Fibroblast of lung (primary cell): Measurements from ENCODE around the gene KCNK2. TPM values are rescaled to one million over a fixed set of nuclear protein-coding genes. Genes with fewer than 3 reads are reported as not detected.

Source experiments
- DNase-seq, 2 donors: peaks; one replicate each; pipeline versions ENCODE4 v3.0.0 to v3.0.0-alpha.2; 2010; ENCODE audit warnings: low read depth in 2 of 2
- H2AFZ ChIP-seq: 2 replicates; pipeline ENCODE4 v1.5.1; 2012; ENCODE audit warnings: low read length, control low read depth, inconsistent platforms
- H3K27ac ChIP-seq: 2 replicates; pipeline ENCODE4 v1.5.1; 2011; ENCODE audit warnings: low read length, control low read depth; ENCODE audit not compliant: insufficient read depth
- H3K27me3 ChIP-seq: 2 replicates; pipeline ENCODE4 v1.5.1; 2011; ENCODE audit warnings: mild to moderate bottlenecking, low read length; ENCODE audit not compliant: control insufficient read depth, insufficient read depth
- H3K36me3 ChIP-seq: 2 replicates; pipeline ENCODE4 v1.5.1; 2011; ENCODE audit warnings: low read length; ENCODE audit not compliant: control insufficient read depth, insufficient read depth
- H3K4me1 ChIP-seq: 2 replicates; pipeline ENCODE4 v1.5.1; 2011; ENCODE audit warnings: low read length; ENCODE audit not compliant: control insufficient read depth, insufficient read depth; ENCODE audit errors: extremely low read depth
- H3K4me2 ChIP-seq: 2 replicates; pipeline ENCODE4 v1.5.1; 2011; ENCODE audit warnings: low read length, control low read depth; ENCODE audit not compliant: insufficient read depth; ENCODE audit errors: extremely low read depth
- H3K4me3 ChIP-seq, 4 experiments: fragments of 200-600 bp in 1 of 4; sonication (generic) in 1 of 4; replicated peaks in 1 of 4; 2 replicates each; pipeline ENCODE4 v1.5.1; 2011 to 2016; ENCODE audit warnings: low read length in 4 of 4, low read depth in 3 of 4, mild to moderate bottlenecking in 3 of 4, control low read depth in 2 of 4, inconsistent platforms in 1 of 4, mixed read lengths in 1 of 4; ENCODE audit not compliant: insufficient read depth in 1 of 4; ENCODE audit errors: control extremely low read depth in 1 of 4
- H3K79me2 ChIP-seq: 2 replicates; pipeline ENCODE4 v1.5.1; 2012; ENCODE audit warnings: mild to moderate bottlenecking, low read length, inconsistent platforms; ENCODE audit not compliant: control insufficient read depth, insufficient read depth
- H3K9ac ChIP-seq: 2 replicates; pipeline ENCODE4 v1.5.1; 2011; ENCODE audit warnings: mild to moderate bottlenecking, low read length, control low read depth; ENCODE audit not compliant: insufficient read depth
- H3K9me3 ChIP-seq: 2 replicates; pipeline ENCODE4 v1.5.1; 2012; ENCODE audit warnings: low read depth, low read length; ENCODE audit not compliant: control insufficient read depth, insufficient read depth
- H4K20me1 ChIP-seq: 2 replicates; pipeline ENCODE4 v1.5.1; 2011; ENCODE audit warnings: low read length; ENCODE audit not compliant: control insufficient read depth, insufficient read depth; ENCODE audit errors: extremely low read depth
- EZH2 ChIP-seq: IDR thresholded peaks from 2 replicates; pipeline ENCODE4 v1.5.1; 2012; ENCODE audit warnings: low read length, control low read depth, mild to moderate bottlenecking; ENCODE audit errors: missing control alignments
- polyA plus RNA-seq, 2 donors: library from polyadenylated mRNA; depleted of rRNA in 1 of 2; stranded (reverse) in 1 of 2; unstranded in 1 of 2; fragments of >200 nt; gene quantifications; 2 replicates each; pipeline ENCODE4 v1.2.1, GENCODE V29; 2011 to 2012; ENCODE audit warnings: missing spikeins in 1 of 2
- total RNA-seq: library from RNA; depleted of rRNA; stranded (reverse); fragments of >200 nt; gene quantifications from 2 replicates; pipeline ENCODE4 v1.2.1, GENCODE V29; 2014
- TF ChIP-seq, protein P1 (sequence below), 2 donors: IDR thresholded peaks in 1 of 2; conservative IDR thresholded peaks in 1 of 2; 1 replicate in 1 of 2; 2 replicates in 1 of 2; pipeline ENCODE4 v1.5.1; 2011 to 2012; ENCODE audit warnings: low read length in 2 of 2, control low read depth in 1 of 2, inconsistent platforms in 1 of 2, low read depth in 1 of 2, mild to moderate bottlenecking in 1 of 2

The KCNK2 gene
- total and polyA plus RNA-seq, 2 donors (not counting 1 experiment from before 2014, with no cell fraction given) = 6.4 to 25.6 TPM

DNA sequence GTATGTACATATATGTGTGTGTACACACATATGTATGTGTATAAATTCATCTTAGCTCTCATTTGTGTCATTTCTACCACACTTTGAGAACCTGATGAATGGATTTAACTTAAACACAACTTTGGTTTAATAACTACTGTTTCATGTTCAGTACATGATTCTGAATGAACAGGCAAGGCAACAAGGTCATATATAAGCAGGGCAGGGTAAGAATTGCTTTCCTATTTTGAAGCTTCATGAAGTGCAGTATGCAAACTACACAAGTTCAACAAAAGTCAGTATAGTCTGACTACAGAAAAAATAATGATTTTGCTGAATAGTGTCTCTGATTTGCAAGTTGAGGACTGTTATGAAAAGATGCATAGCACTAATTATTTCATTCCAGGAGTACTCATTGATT lies 127.6 kb downstream of the KCNK2 start:
- no peak overlapping the region for H3K9ac ChIP-seq
- no peak overlapping the region for H3K27ac ChIP-seq
- H2AFZ ChIP-seq = no peak overlapping the region
- H3K79me2 ChIP-seq = no peaks in the 10 kb centered on the region
- no peaks in the 10 kb centered on the region for H4K20me1 ChIP-seq
- no peaks in the 10 kb centered on the region for H3K27me3 ChIP-seq
- H3K4me3 ChIP-seq = no peak overlapping the region
- H3K9me3 ChIP-seq = no peaks in the 10 kb centered on the region
- H3K4me1 ChIP-seq = no peaks in the 10 kb centered on the region
- H3K36me3 ChIP-seq = no peaks in the 10 kb centered on the region
- no peak overlapping the region for H3K4me2 ChIP-seq
- no peak for DNase-seq
- TF ChIP-seq EZH2 = no peak
- TF ChIP-seq, protein P1, sequence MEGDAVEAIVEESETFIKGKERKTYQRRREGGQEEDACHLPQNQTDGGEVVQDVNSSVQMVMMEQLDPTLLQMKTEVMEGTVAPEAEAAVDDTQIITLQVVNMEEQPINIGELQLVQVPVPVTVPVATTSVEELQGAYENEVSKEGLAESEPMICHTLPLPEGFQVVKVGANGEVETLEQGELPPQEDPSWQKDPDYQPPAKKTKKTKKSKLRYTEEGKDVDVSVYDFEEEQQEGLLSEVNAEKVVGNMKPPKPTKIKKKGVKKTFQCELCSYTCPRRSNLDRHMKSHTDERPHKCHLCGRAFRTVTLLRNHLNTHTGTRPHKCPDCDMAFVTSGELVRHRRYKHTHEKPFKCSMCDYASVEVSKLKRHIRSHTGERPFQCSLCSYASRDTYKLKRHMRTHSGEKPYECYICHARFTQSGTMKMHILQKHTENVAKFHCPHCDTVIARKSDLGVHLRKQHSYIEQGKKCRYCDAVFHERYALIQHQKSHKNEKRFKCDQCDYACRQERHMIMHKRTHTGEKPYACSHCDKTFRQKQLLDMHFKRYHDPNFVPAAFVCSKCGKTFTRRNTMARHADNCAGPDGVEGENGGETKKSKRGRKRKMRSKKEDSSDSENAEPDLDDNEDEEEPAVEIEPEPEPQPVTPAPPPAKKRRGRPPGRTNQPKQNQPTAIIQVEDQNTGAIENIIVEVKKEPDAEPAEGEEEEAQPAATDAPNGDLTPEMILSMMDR (conservative IDR thresholded peaks at IDR 0.05 in 1 of 2, IDR thresholded peaks at IDR 0.05 in 1 of 2; ENCODE audit: low read depth in 1 of 2, low read length in 2 of 2) = no peak

DNA sequence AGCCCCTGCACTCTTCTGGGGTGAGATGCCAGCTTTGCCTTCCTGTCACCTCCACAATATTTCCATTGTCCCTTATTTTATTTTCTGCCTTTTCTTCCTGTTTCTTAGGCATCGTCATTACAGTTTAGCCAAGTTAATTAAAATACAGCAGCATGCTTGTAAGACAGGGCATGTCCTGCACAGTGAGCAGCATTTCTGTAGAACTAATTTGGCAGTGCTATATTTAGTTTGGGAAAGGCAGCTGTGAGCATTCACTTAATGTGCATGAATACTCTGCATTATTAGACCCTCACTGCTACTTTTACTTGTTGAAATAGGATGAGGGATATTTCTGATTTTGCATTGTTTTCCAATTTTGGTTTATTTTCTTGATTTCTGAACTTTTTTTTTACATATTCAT lies 133.3 kb downstream of the KCNK2 start:
- TF ChIP-seq, protein P1 (conservative IDR thresholded peaks at IDR 0.05 in 1 of 2, IDR thresholded peaks at IDR 0.05 in 1 of 2; ENCODE audit: low read depth in 1 of 2, low read length in 2 of 2) = no peak
- H3K4me3 ChIP-seq = no peak overlapping the region
- H3K79me2 ChIP-seq = no peaks in the 10 kb centered on the region
- H3K4me2 ChIP-seq = no peak overlapping the region
- H3K4me1 ChIP-seq = no peaks in the 10 kb centered on the region
- no peak overlapping the region for H3K27ac ChIP-seq
- no peak for DNase-seq
- no peak overlapping the region for H3K9ac ChIP-seq
- no peaks in the 10 kb centered on the region for H3K27me3 ChIP-seq
- H2AFZ ChIP-seq = no peak overlapping the region
- H3K36me3 ChIP-seq = no peaks in the 10 kb centered on the region
- no peaks in the 10 kb centered on the region for H3K9me3 ChIP-seq
- H4K20me1 ChIP-seq = no peaks in the 10 kb centered on the region

DNA sequence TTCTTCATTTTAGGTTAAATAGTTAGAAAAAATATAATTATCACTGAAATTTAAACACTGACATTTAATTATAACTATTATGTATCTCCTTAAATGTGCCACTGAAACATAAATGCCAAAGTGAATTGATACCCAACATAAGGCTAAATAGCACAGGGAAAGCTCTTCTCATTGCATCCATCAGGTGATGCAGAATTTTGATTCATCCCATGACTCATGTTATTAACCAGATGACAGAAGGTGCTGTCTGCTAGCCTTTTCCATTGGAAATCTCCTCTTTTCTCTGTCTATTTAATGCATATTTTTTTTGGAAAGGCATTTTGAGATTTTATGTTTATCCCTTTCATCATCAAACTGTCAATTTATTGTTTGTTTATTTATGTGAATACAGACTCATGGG lies 136.8 kb downstream of the KCNK2 start:
- Histone ChIP-seq H4K20me1 (no peaks in the 10 kb centered on the region), H2AFZ (no peak overlapping the region), H3K9ac (no peak overlapping the region), H3K27me3 (no peaks in the 10 kb centered on the region), H3K9me3 (no peaks in the 10 kb centered on the region), H3K4me1 (no peaks in the 10 kb centered on the region), H3K4me2 (no peak overlapping the region), H3K27ac (no peak overlapping the region), H3K36me3 (no peaks in the 10 kb centered on the region), H3K79me2 (no peaks in the 10 kb centered on the region), H3K4me3 (no peak overlapping the region)
- TF ChIP-seq EZH2 = no peak
- TF ChIP-seq, protein P1 (conservative IDR thresholded peaks at IDR 0.05 in 1 of 2, IDR thresholded peaks at IDR 0.05 in 1 of 2; ENCODE audit: low read depth in 1 of 2, low read length in 2 of 2) = no peak
- no peak for DNase-seq
